ENCODE measurements around the gene HNRNPA2B1.

GRCh38 chr7:26170663-26171062, 29.9 kb downstream of the HNRNPA2B1 start:
- TF ChIP-seq CTCF (IDR thresholded peaks at IDR 0.05; ENCODE audit: control extremely low read depth in 1 of 3, insufficient read depth in 1 of 3, low read depth in 1 of 3, low read length in 3 of 3) (no peak), CHD1 (IDR thresholded peaks at IDR 0.05; ENCODE audit: low read depth, low read length) (no peak), EGR1 (IDR thresholded peaks at IDR 0.05; ENCODE audit: borderline replicate concordance, low read depth, low read length) (no peak), GABPA (IDR thresholded peaks at IDR 0.05; ENCODE audit: borderline replicate concordance, insufficient read depth, low read length) (no peak), POLR2A (IDR thresholded peaks at IDR 0.05; ENCODE audit: control extremely low read depth in 1 of 2, low read depth in 2 of 2, low read length in 2 of 2) (no peak), PHF8 (conservative IDR thresholded peaks at IDR 0.05; ENCODE audit: low read depth, low read length) (no peak), SRF (IDR thresholded peaks at IDR 0.05; ENCODE audit: low read depth, low read length) (no peak), MAX (IDR thresholded peaks at IDR 0.05) (no peak), RAD21 (IDR thresholded peaks at IDR 0.05 in 1 of 2, conservative IDR thresholded peaks at IDR 0.05 in 1 of 2; ENCODE audit: low read depth in 2 of 2, low read length in 2 of 2) (no peak)

Data from H1 (cell line).